Vagina (tissue), 2 donors: Measurements from ENCODE around the gene UQCC2.

ENCODE experiments used
- CTCF ChIP-seq, 3 experiments: fragments of 450-650 bp in 2 of 3; fragments of 200-600 bp in 1 of 3; sonication (generic) in 1 of 3; IDR thresholded peaks; one replicate each; pipeline ENCODE4 v1.5.1; 2017 to 2019; ENCODE audit warnings: antibody characterized with exemption in 3 of 3, mild to moderate bottlenecking in 2 of 3, moderate library complexity in 2 of 3
- POLR2A ChIP-seq, 2 donors: fragments of 450-650 bp; IDR thresholded peaks; one replicate each; pipeline ENCODE4 v1.6.1; 2017; ENCODE audit warnings: antibody characterized with exemption in 2 of 2, mild to moderate bottlenecking in 2 of 2, moderate library complexity in 2 of 2

GRCh38 chr6:33745548-33745947 lies 34.0 kb upstream of the UQCC2 start:
- TF ChIP-seq CTCF (IDR thresholded peaks at IDR 0.05) = no peak
- no peak for TF ChIP-seq POLR2A (IDR thresholded peaks at IDR 0.05)
